Posterior cingulate gyrus (tissue), 11 donors: ENCODE results near the gene FOXL3.

Source experiments
- DNase-seq, 10 donors: peaks; one replicate each; pipeline versions ENCODE4 v3.0.0 to v3.0.0-alpha.2; 2020 to 2021; ENCODE audit warnings: mixed read lengths in 3 of 10
- intact Hi-C: fragments of 100-400 bp; cut with DNase I; formaldehyde crosslinking; loops from one replicate; pipeline ENCODE4 v1.15.1; 2023

FOXL3 gene

DNA sequence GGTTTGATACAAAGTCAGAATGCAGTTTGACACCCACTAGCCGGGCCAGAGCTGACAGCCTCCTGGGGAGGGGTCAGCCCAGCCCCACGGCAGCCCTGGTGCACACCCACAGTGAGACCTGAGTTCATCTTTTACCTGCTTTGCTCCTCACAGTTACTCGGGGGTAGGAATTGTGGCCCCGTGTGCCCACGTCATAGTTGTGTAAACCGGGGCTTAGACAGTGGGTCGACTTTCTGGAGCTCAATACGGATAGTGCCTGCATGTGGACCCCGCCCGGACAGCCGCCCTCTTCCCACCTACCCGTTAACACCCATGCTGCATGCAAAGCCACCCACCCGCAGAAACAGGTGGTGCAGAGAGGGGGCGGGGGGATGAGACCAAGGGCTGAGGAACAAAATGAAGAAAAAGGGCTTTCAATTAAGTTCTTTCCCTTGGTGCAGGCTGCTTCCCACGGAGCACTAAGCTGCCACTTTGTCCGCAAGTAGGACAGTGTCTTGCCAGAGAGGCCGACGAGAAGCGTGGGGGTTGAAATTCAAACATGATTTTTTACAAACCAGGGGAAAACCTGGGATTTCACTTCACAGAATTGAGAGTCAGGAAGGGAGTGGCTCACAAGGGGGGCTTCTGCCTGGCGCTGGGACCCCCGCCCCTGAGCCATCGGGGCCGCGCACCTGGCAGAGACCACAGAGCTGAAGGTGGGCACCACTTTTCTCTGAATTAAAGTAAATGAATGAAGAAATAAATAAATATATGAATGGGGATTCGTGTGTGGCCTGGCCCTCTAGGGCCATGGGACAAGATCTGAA lies 24.6 kb upstream of the FOXL3 start:
- intact Hi-C loops = no loop called here
- peak in 4 of 10 donors; percentile 22 to 80 (median 64) for DNase-seq

DNA sequence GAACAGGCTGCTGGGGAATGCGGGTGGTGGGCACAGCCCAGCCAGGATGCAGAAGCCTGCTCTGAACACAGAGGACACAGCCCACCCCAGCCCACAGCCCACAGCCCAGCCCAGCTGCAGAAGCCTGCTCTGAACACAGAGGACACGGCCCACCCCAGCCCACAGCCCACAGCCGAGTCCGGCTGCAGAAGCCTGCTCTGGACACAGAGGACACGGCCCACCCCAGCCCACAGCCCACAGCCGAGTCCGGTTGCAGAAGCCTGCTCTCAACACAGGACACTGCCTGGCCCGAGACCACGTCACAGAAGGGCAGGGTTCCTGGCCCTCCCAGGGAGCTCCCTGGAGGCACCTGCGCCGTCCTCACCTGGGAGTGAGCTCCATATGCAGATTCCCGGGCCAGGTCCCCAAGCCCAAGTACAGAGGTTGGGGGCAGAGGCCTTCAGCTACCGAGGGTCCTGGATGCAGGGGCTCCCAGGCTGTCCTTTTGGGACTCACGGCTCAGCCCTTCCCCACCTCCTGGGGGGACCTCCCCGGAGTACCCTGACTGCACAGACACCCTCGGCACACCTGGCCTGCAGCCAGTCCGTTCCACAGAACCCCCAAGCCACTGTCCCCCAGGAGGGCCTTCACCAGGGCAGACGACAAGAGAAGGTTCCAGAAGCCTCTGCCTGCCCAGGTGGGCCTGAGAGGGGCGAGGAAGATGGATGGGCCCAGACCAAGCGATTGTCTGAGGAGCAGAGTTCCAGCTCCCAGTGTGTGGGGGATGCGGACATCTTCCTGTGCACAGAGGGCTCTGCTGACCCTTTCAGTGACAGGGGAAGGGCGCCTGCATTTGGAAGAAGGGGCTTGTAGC lies 23.7 kb upstream of the FOXL3 start:
- intact Hi-C loops = no loop called here
- DNase-seq = peak in 4 of 10 donors; percentile 23 to 78 (median 68)

DNA sequence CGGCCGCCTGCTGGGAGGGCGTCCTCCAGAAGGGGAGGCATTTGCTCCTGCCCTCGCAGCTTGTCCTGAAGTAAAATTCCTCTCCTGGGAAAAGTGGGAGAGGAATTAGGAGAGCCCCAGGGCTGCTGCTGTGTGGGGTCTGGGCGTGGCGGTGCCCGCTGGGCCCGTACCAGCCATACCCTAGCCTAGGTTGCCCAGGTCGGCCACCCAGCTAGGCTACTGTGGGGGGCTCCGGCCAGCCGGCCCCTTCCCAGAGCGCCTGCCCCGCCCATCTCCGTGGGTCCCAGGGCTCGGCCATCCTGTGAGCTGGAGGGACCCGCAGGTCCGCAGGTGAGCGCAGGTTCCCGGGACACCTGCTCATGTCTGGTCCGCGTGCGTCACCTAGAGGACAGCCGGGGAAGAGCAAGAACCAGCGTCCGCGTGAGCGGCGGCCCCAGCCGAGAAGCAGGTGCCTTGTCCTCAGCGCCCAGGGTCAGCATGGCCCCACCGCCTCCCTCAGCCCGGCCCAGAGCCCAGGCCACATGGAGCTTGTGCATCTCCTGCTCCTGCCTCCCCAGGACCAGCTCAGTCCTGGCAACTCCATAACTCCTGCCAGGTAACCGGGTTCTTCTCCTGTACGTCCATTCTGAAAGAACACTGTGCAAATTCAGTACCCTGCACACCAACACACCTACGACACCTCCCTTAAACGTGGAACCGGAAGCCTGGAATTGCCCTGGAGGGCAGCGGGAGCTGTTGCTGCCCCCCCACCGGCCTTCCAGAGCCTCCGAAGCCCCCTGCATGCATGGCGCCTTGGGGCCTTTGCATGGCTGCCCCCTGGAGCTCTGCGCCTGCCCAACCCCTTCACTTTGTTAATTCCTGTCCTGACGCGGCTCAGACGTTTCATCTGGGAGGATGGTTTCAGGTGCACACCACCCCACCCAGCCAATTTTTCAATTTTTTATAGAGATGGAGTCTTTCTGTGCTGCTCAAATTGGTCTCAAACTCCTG lies 22.8 kb upstream of the FOXL3 start:
- intact Hi-C loops = no loop called here
- DNase-seq = peak in 4 of 10 donors; percentile 29 to 84 (median 74)

DNA sequence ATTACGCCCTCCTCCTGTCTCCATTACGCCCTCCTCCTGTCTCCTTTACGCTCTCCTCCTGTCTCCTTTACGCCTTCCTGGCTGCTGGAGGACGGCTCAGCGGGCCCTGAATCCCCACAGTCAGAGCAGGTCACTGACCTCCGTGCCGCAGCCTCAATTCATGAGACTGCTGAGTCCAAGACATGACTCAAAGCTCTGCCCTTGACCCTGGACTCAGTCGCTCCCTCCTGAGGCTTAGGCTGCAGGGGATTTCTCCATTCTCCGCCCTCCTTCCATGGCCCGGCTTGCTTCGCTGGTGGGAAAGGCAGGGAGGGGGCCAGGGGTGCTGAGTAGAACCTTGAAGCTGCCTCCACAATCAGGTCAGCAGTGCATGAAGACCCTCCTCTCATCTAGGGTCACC lies 21.0 kb upstream of the FOXL3 start:
- intact Hi-C loops = no loop called here
- DNase-seq = peak in 4 of 10 donors; percentile 8 to 48 (median 28)

DNA sequence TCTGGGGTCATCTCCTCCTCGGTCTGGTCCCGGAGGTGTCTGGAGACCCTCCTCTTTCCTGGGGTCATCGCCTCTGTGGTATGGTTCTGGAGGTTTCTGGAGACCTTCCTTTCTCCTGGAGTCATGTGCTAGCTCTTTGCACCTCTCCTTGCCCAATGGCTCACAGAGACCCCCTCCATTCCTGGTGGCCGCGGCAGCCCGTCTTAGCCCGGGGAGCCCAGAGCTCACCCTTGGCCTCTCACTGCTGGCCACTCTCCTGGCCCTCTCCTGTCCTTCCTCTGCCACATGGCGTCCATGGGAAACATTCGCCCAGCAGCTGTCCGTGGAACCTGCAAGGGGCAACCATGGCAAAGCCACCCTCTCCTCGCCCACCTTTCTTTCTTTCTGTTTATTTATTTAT lies 20.2 kb upstream of the FOXL3 start:
- intact Hi-C loops = no loop called here

DNA sequence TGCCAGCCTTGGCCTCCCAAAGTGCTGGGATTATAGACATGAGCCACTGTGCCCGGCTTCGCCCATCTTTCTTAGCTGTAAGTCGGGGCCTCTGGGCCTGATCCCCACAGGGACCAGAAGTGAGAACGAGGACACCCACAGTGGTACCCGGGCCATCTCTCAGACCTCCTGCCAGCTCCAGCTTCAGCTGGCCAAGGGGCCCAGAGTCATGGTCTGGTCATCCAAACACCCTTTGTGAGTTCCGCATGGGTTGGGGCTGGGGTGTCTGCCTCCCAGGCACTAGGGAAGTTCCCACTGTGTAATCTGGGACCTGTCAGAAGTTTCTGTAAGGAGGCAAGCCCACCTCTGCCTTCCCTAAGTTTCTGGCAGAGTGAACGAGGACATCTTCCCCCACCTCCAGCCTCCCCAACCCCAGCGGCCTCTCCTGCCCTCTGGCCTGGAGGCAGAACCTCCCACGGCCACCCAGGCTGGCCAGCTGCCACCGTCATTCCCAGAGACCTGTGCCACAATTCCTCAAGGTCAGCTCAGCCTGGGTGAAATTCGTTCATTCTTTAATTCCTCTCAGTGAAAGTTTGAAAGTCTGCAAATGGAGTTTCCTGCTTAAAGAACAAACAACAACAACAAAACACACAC lies 19.5 kb upstream of the FOXL3 start:
- intact Hi-C loops = no loop called here

More for the DNA sequence above, 20.2 kb upstream of the FOXL3 start:
- DNase-seq = peak in 4 of 10 donors; percentile 2 to 73 (median 50)

DNA sequence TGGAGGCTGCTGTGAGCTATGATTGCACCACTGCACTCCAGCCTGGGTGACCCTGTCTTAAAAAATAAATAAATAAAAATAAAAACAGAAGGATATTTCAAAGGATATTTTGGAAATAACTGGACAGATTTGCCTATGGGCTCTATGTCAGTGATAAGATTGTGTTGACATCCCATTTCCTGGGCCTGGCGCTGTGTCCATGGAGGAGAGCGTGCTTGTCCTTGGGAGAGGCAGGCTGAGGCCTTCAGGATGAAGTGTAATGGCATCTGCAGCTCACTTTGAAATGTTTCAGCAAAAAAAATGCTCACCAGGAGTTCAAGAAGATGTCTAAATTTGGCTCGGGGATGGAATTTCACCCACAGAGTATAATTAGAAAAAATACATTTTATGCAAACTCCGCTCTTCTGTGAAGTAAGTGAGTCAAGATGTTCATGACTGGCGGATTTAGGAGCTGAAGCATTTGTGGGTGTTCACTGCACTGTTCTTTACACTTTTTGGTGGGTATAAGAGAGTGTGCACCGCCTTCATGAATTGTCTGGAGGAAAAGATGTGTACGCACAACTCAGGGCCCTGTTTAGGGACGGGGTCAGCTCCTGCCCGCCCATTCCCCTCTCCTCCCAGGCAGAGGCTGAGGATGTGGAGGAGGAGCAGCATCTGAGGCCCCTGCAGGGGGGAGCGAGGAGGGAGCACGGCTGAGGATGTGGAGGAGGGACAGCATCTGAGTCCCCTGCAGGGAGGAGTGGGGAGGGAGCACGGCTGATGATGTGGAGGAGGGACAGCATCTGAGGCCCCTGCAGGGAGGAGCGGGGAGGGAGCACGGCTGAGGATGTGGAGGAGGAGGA lies 18.5 kb upstream of the FOXL3 start:
- peak in 4 of 10 donors; percentile 24 to 78 (median 66) for DNase-seq
- intact Hi-C loops = no loop called here

More for the DNA sequence above, 19.5 kb upstream of the FOXL3 start:
- DNase-seq = peak in 3 of 10 donors; percentile 20 to 70 (median 68)

DNA sequence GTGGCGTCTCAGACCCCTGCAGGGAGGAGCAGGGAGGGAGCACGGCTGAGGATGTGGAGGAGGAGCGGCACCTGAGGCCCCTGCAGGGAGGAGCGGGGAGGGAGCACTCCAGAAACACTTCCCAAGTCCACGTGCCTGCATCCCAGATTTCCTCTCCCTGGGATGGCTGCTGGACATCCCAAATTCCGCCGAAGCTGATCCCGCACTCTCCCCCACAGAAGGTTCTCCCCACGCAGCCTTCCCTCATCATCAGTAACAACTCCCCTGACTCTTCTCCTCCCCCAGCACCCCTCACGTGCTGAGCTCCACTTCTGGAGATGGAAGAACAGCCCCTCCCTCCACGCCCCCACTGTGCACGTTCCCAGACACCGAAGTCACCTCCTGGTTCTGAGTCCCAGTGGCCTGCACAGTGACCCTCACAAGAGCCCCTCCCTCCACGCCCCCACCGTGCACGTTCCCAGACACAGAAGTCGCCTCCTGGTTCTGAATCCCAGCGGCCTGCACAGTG lies 17.8 kb upstream of the FOXL3 start:
- DNase-seq = peak in 3 of 10 donors; percentile 7 to 52 (median 38)
- intact Hi-C loops = no loop called here

DNA sequence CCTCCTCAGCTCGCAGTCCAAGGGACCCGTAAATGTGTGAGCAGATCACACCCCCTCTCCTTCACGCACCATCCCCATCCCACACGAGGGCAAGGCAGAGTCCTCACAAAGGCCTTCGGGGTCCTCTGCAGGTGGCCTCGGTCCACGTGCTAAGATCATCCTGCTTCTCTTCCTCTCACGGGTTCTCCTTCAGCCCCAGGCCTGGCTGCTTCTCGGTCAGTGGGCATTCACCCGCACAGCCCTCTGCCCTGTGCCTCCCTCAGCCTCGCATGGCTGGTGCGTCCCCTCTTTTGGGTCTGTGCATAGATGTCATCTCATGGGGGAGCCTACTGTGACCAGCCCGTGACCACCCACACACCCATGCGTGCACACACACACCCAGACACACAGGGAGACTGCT lies 17.3 kb upstream of the FOXL3 start:
- intact Hi-C loops = no loop called here
- DNase-seq = peak in 3 of 10 donors; percentile 9 to 75 (median 66)

DNA sequence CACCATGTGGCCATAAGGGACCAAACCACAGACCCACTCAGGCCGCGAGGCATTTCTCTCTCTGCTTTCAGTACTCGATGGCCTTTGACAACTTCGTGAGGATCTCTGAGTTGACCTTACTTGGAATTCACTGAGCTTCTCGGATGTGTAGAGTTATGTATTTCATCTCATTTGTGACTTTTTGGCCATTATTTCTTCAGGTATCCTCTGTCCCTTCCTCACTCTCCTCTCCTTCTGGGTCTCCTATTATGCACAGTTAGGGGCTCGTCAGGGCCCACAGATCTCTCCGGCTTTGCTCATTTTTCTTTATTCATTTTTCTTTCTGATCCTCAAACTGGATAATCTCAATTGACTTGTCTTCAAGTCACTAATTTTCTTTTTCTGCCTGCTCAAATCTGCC lies 16.6 kb upstream of the FOXL3 start:
- intact Hi-C loops = no loop called here

DNA sequence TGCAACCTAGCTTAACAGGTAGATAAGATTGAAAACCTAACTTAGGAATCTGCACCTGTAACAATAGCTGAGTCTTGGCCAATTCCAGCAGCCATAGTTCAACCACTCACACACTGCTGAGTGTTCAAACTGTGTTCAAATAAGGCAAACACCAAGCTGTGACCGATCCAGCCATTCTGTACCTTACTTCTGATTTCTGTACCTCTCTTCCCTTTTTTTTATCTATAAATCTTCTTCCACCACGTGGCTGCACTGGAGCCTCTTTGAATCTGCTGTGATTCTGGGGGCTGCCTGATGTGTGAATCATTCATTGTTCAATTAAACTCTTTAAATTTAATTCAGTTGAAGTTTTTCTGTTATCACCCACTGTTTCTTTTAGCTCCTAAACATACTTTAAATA lies 15.7 kb upstream of the FOXL3 start:
- intact Hi-C loops = no loop called here
- no peak for DNase-seq

More for the DNA sequence above, 16.6 kb upstream of the FOXL3 start:
- peak in 2 of 10 donors; percentile 6 to 7 for DNase-seq

DNA sequence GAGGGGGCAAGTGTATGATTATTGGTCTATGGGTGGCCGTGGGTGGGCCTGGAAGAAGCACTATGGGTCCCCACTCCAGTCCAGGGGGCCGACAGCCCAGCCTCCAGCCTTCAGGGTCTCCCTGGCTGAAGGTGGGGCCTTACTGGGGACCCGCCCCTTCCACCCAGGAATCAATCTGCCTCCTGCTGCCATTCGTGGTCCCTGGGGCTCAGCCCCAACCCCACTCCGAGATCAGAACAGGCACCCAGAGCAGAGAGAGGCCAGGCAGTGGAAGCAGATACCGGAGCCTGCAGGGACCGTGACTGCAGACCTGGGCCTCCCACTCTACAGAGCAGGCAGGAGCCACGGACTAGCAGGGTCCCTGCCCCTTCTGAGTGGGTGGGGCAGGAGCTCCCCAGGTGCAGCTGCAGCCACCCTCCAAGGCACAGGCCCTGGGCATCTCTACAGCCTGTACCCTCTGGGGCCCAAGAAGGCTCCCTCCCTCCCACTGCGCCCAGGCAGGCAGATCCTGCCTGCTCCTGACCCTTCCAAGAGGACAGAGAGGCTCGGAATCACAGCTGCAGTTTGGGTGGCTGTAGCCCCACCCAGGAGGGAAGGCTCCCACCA lies 13.6 kb upstream of the FOXL3 start:
- DNase-seq = peak in 3 of 10 donors; percentile 15 to 75 (median 55)
- intact Hi-C loops = no loop called here

DNA sequence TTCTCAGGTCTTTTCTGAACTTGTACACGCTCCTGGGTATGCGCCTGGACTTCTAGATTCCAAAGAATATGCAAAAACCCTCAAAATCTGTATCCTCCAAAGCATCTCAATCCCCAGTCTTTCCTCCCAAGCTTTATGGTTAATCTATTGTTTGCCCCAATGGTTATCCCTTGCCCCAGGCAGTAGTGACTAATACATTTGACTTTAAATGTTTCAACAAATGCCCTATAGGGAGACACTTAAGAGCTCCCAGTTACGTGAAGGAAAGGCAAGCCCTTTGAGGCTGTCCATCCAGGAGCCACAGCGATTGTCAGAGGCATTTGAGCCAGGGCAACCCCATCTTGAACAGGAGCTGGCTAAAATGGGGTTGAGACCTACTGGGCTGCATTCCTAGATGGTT lies 12.7 kb upstream of the FOXL3 start:
- peak in 1 of 10 donors; percentile 16 for DNase-seq
- intact Hi-C loops = no loop called here

DNA sequence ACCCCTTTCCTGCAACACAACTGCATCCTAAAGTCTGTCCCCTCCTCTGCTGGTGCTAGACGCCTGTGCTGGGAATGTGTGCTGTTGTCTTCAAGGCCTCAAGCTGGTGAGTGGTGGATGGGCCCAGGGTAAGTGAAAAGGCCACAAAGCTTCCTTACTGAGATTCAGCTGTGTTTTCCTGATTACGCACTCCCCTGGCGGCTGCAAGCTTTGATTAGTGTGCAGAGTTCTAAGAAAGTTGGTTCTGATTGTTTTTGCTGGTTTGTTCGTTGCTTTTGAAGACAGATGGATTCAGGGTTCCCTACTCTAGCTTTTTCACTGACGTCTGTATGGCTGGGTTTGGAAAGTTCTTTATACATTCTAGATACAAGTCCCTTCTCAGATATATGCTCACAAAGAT lies 11.9 kb upstream of the FOXL3 start:
- DNase-seq = peak in 1 of 10 donors; percentile 24
- intact Hi-C loops = no loop called here

DNA sequence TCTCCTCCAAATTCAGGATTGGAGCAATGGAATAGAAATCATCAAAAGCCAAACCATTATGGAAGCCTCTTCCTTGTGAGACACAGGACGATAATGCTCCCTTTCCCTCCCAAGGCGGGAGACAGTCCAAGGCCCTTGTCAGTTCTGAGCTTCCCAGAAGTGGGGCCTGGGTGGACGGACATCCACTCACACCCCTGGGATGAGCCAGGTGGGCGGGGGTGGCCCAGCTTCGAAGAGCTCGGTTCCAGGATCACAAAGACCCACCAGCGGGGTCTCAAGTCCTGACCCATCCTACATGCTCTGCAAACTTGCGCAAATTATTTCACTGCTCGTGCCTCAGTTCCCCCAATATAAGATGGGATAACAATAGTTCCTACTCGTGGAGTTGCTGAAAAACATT lies 10.1 kb upstream of the FOXL3 start:
- DNase-seq = peak in 3 of 10 donors; percentile 9 to 53 (median 45)
- intact Hi-C loops = no loop called here

DNA sequence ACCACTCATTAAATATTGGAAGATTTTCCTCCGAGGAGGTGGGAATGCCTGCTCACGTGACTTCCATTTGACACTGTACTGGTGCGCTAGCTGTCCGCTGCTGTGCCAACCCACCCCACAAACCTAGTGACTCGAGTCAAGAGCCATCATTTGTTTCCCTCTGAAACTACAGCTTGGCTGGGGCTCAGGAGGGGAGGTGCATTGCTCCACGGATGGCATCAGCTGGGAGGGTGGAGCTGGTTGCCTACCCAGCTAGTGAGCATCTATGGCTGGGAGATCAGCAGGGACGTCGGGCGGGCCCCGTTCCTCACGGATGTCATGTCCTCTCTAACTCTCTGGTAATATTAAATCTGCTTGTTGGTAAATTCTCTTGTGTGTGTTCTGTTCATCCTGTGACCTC lies 9.5 kb upstream of the FOXL3 start:
- peak in 3 of 10 donors; percentile 9 to 77 (median 22) for DNase-seq
- intact Hi-C loops = no loop called here

DNA sequence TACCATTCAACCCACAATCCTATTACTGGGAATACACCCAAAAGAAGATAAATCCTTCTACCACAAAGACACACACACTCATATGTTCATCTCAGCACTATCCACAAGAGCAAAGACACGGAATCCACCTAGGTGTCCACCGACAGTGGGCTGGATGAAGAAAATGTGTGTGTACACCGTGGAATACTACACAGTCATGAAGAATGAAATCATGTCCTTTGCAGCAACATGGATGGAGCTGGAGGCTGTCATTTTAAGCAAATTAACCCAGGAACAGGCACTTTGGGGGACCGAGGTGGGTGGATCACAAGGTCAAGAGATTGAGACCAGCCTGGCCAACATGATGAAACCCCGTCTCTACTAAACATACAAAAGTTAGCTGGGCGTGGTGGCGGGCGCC lies 8.3 kb upstream of the FOXL3 start:
- intact Hi-C loops = no loop called here
- DNase-seq = peak in 2 of 10 donors; percentile 2 to 27

DNA sequence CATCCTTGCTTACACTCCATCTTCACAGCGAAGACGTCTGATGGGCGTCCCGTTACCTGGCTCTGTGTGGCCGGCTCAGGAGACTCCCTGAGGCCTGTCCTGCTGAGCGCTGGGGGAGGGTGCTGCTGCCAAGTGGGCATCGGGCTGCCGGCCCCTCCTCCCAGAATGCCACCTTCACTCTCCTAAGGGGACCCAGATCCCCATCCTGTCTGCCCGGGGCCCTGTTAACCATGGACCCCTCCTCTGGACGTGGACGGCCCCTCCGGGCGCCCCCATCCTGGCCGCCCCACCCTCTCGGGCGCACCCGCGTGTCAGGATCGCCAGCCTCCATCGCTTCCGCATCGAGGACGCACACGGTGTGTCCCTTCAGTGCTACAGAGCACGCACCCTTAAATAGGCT lies 7.3 kb upstream of the FOXL3 start:
- intact Hi-C loops = no loop called here
- DNase-seq = peak in 2 of 10 donors; percentile 52 to 65
